Activated naive CD8-positive, alpha-beta T cell treated with anti-CD3 and anti-CD28 coated beads for 36 hours (primary cell): ENCODE results near the gene ARMC12. TPM values are rescaled to one million over a fixed set of nuclear protein-coding genes. Genes with fewer than 3 reads are reported as not detected.
"Not testable (repeated sequence)": the region's sequence is repeated elsewhere in the genome, so short reads cannot be mapped to it uniquely, and the experiment has no call there.

Experiments used
- DNase-seq: peaks from one replicate; pipeline ENCODE4 v3.0.0; 2021
- H3K27ac Mint-ChIP-seq: one replicate; pipeline ENCODE4 v1.8.0; 2022; ENCODE audit warnings: mild to moderate bottlenecking, moderate library complexity, mixed read lengths
- H3K27me3 Mint-ChIP-seq: one replicate; pipeline ENCODE4 v1.8.0; 2022; ENCODE audit warnings: mild to moderate bottlenecking, mixed read lengths
- H3K36me3 Mint-ChIP-seq: one replicate; pipeline ENCODE4 v1.8.0; 2021; ENCODE audit warnings: mild to moderate bottlenecking, mixed read lengths
- H3K4me1 Mint-ChIP-seq: one replicate; pipeline ENCODE4 v1.8.0; 2021; ENCODE audit warnings: mixed read lengths
- H3K4me3 Mint-ChIP-seq: one replicate; pipeline ENCODE4 v1.8.0; 2022; ENCODE audit warnings: mild to moderate bottlenecking, moderate library complexity, mixed read lengths
- H3K9me3 Mint-ChIP-seq: one replicate; pipeline ENCODE4 v1.8.0; 2022; ENCODE audit warnings: mixed read lengths
- total RNA-seq, 2 experiments: library from RNA; stranded (reverse); gene quantifications; one replicate each; pipeline ENCODE4 v1.2.3, GENCODE V29; 2021

Gene ARMC12
- total RNA-seq, 2 experiments from 2014 or later, result 1.8 to 2.0 TPM

DNA sequence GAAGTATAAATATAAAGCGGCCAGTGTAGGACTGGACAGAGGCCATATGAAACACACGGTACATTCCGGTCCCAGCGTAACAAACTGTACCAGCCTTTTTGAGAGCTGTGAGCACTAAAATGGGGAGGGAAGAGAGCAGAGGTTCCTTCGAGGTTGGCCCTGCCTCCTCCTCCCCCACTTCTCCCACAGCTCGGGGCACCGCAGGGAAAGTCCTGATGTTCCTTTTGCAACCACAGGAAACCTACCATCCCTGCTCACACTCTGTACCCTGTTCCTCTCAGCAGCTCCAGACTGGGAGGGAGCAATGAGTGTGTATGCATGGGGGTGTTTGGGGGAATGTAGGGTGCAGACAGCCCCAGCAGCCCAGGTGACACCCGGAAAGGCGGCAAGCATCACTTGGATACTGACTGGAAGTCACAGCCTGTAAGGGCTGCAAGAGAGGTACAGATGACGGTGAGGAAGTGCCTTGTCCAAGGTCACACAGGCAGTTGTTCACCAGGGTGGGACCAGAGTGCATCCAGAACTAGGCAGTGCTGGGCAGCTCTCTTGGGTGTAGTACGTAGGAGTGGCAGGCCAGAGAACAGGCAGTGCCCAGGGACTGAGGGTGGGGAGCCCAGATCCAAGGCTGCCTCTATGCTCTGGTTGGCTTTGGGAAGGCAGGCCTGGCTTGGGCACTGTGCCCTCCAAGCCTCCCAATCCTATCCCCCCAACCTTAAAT lies 11.0 kb upstream of the ARMC12 start:
- H3K27ac Mint-ChIP-seq, result no peak overlapping the region
- H3K4me1 Mint-ChIP-seq, result peaks cover 72% of the 10 kb centered on the region
- no peak overlapping the region for H3K4me3 Mint-ChIP-seq
- no peaks in the 10 kb centered on the region for H3K36me3 Mint-ChIP-seq
- H3K27me3 Mint-ChIP-seq, result no peaks in the 10 kb centered on the region
- H3K9me3 Mint-ChIP-seq, result no peaks in the 10 kb centered on the region
- no peak for DNase-seq

DNA sequence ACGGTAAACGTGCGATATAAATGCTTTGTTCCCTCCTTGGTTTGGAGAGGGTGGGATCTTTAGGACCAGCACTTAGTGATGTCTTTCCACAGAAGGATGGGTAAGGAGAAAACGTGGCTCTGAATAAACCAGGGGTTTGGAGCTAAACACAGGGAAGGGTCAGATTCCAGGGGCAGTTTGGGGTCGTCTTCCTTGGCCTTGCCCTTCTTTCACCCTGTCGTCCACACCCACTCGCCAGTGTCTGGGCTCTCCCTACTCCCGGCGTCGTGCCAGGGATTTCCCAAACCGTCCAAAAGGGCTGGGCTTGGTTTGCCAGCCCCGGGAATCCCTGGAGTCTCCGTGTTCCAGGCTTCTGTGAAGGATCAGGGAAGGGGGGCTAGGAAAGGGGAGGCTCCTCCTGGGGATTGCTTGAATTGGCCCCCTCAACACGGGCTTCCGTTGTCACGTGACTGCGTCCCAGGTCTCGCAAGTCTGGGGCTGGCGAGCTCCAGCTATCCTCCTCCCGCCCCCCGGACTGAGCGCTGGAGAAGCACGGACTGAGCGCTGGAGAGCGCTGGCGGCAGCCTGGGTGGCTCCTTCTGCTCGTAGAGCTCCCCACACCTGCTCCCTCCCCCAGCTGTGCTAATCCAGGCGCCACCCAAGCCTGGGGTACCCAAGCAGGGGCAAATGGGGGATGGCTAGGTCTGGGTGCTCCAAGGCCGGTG lies 9.4 kb upstream of the ARMC12 start:
- Mint-ChIP-seq H3K36me3 (no peaks in the 10 kb centered on the region), H3K4me1 (peaks cover 73% of the 10 kb centered on the region), H3K27me3 (no peaks in the 10 kb centered on the region), H3K9me3 (no peaks in the 10 kb centered on the region), H3K27ac (peak overlapping the region; percentile 74), H3K4me3 (peak overlapping the region; percentile 61)
- DNase-seq, result no peak

DNA sequence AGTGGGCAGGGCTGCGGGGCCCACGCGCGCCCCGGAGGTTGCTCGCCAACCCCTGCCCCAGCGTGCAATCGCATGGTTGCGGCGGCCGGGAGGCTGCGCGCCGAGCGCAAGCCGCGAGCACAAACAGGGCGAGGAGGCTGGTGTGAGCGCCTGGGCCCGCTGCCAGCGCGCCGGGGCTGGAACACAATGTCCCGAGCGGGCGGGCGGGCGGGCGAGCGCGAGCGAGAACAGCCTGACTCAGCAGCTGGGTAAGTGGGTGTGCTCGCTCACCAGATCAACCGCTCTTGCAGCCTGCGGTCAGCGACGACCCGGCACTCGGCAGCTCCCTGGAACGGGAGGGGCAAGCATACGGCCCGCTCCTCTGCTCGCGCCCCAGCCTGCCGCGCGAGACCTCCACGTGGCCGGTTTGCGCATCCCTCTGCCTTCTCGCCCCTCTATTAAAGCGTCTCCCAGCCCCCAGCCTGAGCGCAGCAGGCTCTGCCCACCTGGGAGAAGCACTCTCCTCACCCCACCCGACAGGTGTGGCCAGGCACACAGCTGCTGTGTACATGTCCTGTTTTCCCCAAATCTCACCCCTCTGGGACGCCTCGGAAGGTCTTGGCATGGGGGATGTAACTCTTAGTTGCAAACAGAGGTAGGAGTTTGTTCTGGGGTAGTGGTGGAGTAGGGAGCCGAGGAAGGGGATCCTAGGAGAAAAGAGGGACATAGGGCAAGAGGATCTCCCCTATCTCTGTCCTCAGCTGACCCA lies 8.7 kb upstream of the ARMC12 start:
- peak; percentile 89 for DNase-seq
- Mint-ChIP-seq H3K9me3 (no peaks in the 10 kb centered on the region), H3K27ac (peak overlapping the region; percentile 92), H3K4me1 (peaks cover 80% of the 10 kb centered on the region), H3K27me3 (no peaks in the 10 kb centered on the region), H3K4me3 (peak overlapping the region; percentile 79), H3K36me3 (peaks cover 7% of the 10 kb centered on the region)

DNA sequence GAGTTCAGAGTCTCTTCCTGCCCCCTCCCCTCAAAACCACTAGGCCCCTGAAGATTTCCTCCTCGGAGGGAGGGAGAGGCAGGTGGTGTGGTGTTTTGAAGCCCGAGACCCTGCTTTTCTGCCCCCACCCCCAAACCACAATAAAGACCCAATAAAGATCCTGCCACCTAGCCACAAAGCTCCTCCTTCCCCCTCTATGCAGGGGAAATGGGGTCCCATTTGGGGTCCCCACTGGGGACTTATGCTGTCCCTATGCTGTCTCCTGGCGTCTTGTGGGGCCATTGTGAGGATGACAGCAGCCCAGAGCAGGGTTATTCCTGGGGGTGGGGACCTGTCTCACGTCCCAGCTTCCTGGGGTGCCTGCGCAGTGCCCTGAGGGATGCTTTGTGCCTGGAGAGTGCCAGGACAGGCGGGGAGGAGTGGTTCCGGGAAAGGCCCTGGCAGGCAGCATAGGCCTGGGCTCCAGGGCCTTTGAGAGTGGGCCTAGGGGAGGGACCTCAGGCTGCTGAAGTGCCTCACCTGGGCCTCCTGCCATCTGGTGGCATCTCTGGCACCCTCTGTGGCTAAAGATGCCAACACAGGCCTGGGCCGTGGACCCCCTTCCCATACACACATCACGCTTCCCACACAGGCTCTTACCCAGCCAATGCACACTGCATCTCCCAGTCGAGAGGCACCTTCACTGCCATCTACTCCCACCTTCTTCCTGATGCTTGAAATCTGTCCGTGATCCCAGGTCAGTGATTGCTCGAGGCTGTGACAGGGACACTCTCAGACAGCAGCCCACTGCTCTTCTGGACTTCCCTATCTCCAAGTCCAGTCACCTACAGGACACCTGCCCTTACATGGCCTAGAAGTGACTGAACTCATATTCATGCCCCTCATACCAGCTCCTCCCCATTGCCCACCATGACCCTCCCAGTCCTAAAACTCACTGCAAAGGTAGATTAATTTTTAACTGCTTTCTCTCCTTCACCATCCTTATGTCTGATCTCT lies 7.9 kb upstream of the ARMC12 start:
- peak; percentile 40 for DNase-seq
- Mint-ChIP-seq H3K9me3 (no peaks in the 10 kb centered on the region), H3K27me3 (no peaks in the 10 kb centered on the region), H3K36me3 (peaks cover 7% of the 10 kb centered on the region), H3K4me1 (peaks cover 76% of the 10 kb centered on the region), H3K27ac (peak overlapping the region; percentile 92), H3K4me3 (peak overlapping the region; percentile 79)

DNA sequence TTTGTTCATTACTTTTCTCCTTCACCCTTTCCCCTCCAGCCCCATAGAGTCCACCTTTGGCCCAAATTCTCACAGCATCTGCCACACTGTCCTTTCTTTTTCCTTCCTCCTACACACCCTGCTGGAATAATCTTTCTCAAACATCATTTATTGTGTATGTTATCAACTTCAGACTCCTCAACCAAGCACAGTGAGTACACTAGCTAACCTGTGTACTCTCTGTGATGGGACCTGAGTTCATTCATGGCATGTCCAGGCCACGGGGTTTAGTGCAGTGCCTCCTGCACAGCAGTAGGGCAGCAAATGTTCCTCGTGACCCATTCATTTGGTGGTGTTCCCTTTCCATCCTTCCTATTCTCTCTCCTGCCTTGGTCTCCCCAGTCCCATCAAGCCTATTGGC lies 7.1 kb upstream of the ARMC12 start:
- Mint-ChIP-seq H3K36me3 (peaks cover 7% of the 10 kb centered on the region), H3K27ac (peak overlapping the region; percentile 52), H3K9me3 (no peaks in the 10 kb centered on the region), H3K4me3 (no peak overlapping the region), H3K4me1 (peaks cover 74% of the 10 kb centered on the region), H3K27me3 (no peaks in the 10 kb centered on the region)
- DNase-seq, result no peak

DNA sequence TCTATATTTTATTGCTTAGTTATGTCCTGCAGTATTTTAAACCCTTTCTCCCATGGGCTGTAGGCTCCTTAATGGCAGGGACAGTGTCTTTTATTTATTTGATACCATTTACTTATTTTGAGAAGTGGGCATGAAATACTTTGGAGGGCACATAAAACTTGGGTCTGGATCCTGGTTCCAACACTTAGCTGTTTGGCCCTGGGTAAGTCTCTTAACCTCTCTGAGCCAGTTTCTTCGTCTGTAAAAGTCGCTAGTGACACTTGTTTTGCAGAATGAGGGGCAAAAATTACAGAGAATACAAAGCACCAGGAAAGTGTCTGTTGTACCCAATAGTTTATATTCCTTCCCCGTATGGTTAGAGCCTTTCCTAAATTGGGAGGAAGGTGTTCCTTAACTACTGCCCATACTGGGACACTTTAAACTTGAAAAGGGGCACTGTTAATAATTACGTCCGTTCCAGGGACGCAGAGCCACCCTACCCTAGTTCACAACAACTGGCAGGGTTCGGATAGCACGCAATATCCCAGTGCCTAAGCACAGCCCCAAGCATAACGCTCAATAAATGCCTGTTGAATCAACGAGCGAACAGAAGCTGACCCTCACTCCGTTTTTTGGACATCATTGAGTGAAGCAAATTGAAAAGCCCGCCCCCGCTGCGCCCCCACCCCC lies 6.0 kb upstream of the ARMC12 start:
- H3K36me3 Mint-ChIP-seq, result peaks cover 7% of the 10 kb centered on the region
- H3K9me3 Mint-ChIP-seq, result no peaks in the 10 kb centered on the region
- peak overlapping the region; percentile 84 for H3K4me3 Mint-ChIP-seq
- H3K4me1 Mint-ChIP-seq, result peaks cover 68% of the 10 kb centered on the region
- H3K27ac Mint-ChIP-seq, result peak overlapping the region; percentile 93
- no peaks in the 10 kb centered on the region for H3K27me3 Mint-ChIP-seq
- DNase-seq, result no peak

DNA sequence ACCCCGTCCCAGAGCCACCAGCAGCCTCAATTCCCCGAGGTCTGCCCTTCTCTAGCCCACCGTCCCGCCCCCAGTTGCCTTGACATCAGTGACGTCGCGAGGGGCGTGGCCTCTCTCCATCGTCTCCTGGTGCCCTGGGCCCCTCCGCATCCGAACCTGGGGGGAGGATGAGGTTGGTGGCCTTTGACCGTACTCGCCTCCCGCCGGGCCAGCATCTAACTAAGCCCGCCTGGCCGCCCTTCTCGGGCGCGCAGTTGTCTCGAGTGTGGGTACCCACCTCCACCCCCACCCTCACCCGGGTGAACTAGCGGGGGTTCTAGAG lies 5.5 kb upstream of the ARMC12 start:
- Mint-ChIP-seq H3K27ac (peak overlapping the region; percentile 93), H3K27me3 (no peaks in the 10 kb centered on the region), H3K9me3 (no peaks in the 10 kb centered on the region), H3K4me3 (peak overlapping the region; percentile 84), H3K36me3 (peaks cover 7% of the 10 kb centered on the region), H3K4me1 (peaks cover 67% of the 10 kb centered on the region)
- peak; percentile 95 for DNase-seq

DNA sequence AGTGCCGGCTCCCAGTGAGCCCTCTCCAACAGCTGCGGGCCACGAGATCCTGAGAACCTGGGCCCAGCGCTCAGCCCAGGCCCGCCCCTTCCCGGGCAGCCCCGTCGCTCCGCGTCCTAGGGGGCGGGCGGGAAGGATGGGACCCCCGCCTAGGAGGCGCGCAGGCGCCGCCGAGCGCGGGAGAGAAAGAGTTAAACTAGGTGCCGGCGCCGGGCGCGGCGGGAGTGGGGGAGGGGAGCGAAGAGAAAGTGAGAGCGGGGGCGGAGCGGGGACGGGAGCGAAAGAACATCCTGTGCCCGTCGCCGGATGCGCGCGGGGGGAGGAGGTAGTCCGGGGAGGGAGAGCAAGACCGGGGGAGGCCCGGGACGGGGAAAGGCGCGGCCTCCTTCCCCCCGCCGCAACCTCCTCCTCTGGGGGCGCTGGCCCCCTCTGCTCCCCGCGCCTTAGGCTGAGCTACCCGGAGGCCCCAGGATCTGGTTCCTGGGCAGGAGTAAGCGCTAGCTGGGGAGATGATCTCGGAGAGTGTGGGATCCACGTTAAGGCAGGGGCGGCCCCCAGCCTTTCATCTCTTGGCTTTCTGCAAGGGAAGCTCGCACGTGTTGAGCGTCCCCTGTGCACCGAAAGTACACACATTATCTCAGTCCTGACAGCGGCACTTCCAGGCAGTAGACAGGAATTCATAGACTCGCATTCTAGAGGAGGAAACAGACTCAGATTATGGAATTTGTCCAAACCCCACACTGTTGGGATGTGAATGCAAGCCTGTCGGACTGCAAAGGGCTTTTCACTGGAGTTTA lies 4.9 kb upstream of the ARMC12 start:
- Mint-ChIP-seq H3K27me3 (no peaks in the 10 kb centered on the region), H3K27ac (peak overlapping the region; percentile 93), H3K9me3 (no peaks in the 10 kb centered on the region), H3K36me3 (peaks cover 7% of the 10 kb centered on the region), H3K4me3 (peak overlapping the region; percentile 84), H3K4me1 (peaks cover 61% of the 10 kb centered on the region)
- DNase-seq, result peak; percentile 96

DNA sequence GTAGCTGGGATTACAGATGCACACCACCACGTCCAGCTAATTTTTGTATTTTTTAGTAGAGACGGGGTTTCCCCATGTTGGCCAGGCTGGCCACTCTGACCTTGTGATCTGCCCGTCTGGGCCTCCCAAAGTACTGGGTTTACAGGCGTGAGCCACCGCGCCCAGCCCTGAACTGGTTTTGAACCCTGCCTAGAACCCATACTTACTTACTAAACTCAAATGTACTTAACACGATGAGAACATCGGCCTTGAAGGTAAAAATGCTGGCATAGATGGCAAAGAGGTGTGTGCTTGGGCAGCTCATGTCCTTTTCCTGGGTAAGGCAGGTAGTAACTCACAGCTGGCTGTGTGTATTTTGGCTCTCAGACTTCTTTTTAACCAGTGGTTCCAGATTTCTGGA lies 3.2 kb upstream of the ARMC12 start:
- Mint-ChIP-seq H3K4me3 (no peak overlapping the region), H3K9me3 (no peaks in the 10 kb centered on the region), H3K27ac (no peak overlapping the region)

DNA sequence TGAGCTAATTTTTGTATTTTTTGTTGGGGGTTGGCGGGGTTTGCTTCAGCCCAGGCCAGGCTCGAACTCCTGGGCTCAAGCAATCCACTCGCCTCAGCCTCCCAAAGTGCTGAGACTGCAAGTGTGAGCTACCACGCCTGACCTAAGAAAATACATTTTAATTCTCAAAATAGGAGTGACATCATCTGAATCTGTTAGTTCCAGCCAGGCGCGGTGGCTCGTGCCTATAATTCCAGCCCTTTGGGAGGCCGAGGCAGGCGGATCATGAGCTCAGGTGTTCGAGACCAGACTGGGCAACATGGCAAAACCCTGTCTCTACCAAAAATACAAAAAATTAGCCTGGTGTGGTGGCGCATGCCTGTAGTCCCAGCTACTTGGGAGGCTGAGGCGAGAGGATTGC lies 2.5 kb upstream of the ARMC12 start:
- not testable (repeated sequence) for H3K36me3 Mint-ChIP-seq, H3K4me3 Mint-ChIP-seq, H3K27me3 Mint-ChIP-seq, DNase-seq, H3K27ac Mint-ChIP-seq, H3K9me3 Mint-ChIP-seq
- peaks cover 50% of the 10 kb centered on the region for H3K4me1 Mint-ChIP-seq

More for the DNA sequence above, 3.2 kb upstream of the ARMC12 start:
- H3K27me3 Mint-ChIP-seq, result no peaks in the 10 kb centered on the region
- DNase-seq, result no peak
- H3K4me1 Mint-ChIP-seq, result peaks cover 55% of the 10 kb centered on the region
- H3K36me3 Mint-ChIP-seq, result peaks cover 7% of the 10 kb centered on the region

DNA sequence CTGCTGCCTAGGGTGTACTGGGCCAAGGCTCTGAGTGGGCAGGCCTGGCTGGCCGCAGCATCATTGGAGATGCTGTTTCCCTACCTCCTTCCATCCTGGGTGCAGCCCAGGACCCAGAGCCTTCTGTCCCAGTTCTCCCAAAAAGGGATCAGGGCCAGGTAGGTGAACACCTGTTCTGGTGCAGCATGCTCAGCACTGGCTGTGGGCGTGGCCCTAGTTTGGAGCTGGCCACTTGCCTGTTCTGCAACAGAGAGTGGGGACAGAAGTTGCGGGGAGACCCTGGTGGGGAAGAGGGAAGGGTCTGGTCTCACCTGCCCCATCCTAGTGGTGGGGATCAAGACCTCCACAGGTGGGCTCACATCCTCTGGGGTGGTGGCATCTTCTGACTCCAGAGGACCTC lies 1.4 kb upstream of the ARMC12 start:
- H3K27ac Mint-ChIP-seq, result no peak overlapping the region
- no peak for DNase-seq
- H3K36me3 Mint-ChIP-seq, result peaks cover 7% of the 10 kb centered on the region
- no peak overlapping the region for H3K4me3 Mint-ChIP-seq
- no peaks in the 10 kb centered on the region for H3K9me3 Mint-ChIP-seq
- H3K27me3 Mint-ChIP-seq, result no peaks in the 10 kb centered on the region
- H3K4me1 Mint-ChIP-seq, result peaks cover 39% of the 10 kb centered on the region

DNA sequence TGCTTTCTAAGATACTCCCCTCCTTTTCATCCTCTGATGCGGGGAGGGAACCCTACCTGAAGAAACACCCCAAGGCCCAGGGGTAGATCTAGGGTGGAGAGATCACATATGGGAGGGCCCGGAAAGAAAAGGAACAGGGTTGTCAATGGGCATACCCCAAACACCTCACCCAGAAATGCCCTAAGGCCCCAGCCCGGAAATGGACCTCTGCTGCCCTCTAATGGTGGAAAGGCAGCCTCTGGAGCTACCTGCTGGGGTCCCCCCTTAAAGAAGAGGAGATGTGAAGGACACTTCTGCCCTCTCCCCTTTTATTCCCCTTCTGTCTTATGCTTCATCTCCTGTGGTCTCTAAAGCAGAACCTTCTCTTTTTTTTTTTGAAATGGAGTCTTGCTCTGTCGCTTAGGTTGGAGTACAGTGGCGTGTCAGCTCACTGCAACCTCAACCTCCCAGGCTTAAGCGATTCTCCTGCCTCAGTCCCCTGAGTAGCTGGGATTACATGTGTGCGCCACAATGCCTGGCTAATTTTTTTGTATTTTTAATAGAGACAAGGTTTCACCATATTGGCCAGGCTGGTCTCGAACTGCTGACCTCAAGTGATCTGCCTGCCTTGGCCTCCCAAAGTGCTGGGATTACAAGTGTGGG lies 458 bp upstream of the ARMC12 start:
- peak; percentile 83 for DNase-seq
- Mint-ChIP-seq H3K4me3 (peak overlapping the region; percentile 30), H3K27me3 (no peaks in the 10 kb centered on the region), H3K9me3 (no peaks in the 10 kb centered on the region), H3K36me3 (peaks cover 7% of the 10 kb centered on the region), H3K27ac (no peak overlapping the region), H3K4me1 (peaks cover 33% of the 10 kb centered on the region)
